Adipose tissue (tissue), 3 donors: ENCODE results near the gene AKNAD1. TPM values are rescaled to one million over a fixed set of nuclear protein-coding genes. Genes with fewer than 3 reads are reported as not detected.

Experiments used
- polyA plus RNA-seq, 3 donors: library from polyadenylated mRNA; stranded (reverse); fragments of 200-250 nt; gene quantifications; one replicate each; pipeline ENCODE4 v1.2.3, GENCODE V29; 2013
- donor health status: healthy with polysubstance abuse.
- donor health status: Bipolar disorder and iron deficiency.
- donor health status: healthy.

The AKNAD1 gene
- polyA plus RNA-seq, 3 donors, result 0.22 to 0.67 TPM; not detected in 1

Other genes with a start within 250 kb of the AKNAD1 start
- gene HENMT1, start 196.0 kb downstream of the AKNAD1 start, polyA plus RNA-seq, result 1 to 10 TPM; 1.6 to 7.2 (median 5.4) TPM
- gene PRPF38B, start 164.8 kb downstream of the AKNAD1 start, polyA plus RNA-seq, result 10 to 100 TPM; 19.3 to 22.9 (median 21.7) TPM
- gene FNDC7, start 144.2 kb downstream of the AKNAD1 start, polyA plus RNA-seq, result not detected
- 10 to 100 TPM; 15.9 to 27.4 (median 19.2) TPM for gene STXBP3, start 110.4 kb downstream of the AKNAD1 start, polyA plus RNA-seq
- gene GPSM2, start 19.9 kb upstream of the AKNAD1 start, polyA plus RNA-seq, result 1 to 10 TPM in 2 of 3 donors, under 1 TPM in 1; 0.26 to 7.4 (median 1.9) TPM
- 10 to 100 TPM in 2 of 3 donors, 1 to 10 TPM in 1; 8.7 to 15.2 (median 11.4) TPM for gene CLCC1, start 106.4 kb upstream of the AKNAD1 start, polyA plus RNA-seq
- gene WDR47, start 185.0 kb upstream of the AKNAD1 start, polyA plus RNA-seq, result 1 to 10 TPM; 2.5 to 6.3 (median 4.6) TPM
- 10 to 100 TPM; 12.8 to 51.7 (median 41.7) TPM for gene TAF13, start 218.9 kb upstream of the AKNAD1 start, polyA plus RNA-seq
- gene TMEM167B, start 233.7 kb upstream of the AKNAD1 start, polyA plus RNA-seq, result 10 to 100 TPM; 15.4 to 25.5 (median 18.8) TPM